HG03064 (cell line): ENCODE data around the gene ANKMY2.
A peak's percentile ranks its signal among the peaks of the same experiment; 100 is the strongest.

ENCODE experiments used
- ATAC-seq: cut with Tn5 transposase; IDR thresholded peaks from one replicate; pipeline ENCODE4 v1.9.1; 2021; ENCODE audit warnings: low read depth; ENCODE audit not compliant: unreplicated experiment

Gene ANKMY2

GRCh38 chr7:16586081-16586874 is 59.3 kb downstream of the ANKMY2 start:
- no peak for ATAC-seq

- no peak for ATAC-seq
Observed at GRCh38 chr7:16585540-16585939, 60.0 kb downstream of the ANKMY2 start.

DNA sequence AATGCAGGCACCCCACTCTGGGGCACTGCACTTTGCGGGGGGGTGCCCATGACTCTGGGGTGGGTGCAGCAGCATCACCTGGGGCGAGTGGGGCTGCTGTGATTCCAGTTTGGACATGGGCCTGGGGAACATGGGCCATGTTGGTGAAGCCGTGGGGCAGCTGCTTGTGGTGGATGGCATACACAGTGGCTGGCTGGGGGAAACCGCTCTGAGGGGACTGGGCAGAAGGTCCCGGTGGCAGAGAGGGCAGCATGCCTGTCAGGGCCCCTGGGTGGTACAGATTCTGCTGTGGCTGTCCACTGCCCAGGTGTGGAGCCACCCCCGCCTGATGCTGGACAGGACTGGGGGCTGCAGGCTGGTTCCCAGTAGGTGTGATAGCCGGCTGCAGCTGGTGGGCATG is 61.7 kb downstream of the ANKMY2 start:
- ATAC-seq = no peak

- no peak for ATAC-seq
Observed at GRCh38 chr7:16581286-16581685, 64.3 kb downstream of the ANKMY2 start.

DNA sequence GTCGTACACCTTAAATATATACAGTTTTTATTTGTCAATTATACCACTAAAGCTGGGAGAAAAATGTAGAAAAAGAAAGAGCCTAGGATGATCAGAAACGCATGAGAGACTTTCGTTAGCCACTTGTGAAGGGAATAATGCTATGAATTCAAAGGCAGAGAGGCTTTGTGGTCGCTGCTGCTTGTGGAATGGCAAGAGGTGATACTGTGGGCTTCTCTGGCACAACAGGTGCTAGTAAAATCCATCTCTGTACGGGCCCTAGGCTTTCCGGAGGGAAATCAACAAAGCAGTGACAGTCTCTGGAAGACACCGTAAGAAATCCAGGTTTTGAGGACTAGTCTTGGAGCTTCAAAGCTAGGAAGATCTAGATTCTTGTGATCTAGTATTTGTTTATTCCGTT is 66.3 kb downstream of the ANKMY2 start:
- ATAC-seq = no peak

GRCh38 chr7:16571941-16572340 is 73.6 kb downstream of the ANKMY2 start:
- ATAC-seq = no peak

DNA sequence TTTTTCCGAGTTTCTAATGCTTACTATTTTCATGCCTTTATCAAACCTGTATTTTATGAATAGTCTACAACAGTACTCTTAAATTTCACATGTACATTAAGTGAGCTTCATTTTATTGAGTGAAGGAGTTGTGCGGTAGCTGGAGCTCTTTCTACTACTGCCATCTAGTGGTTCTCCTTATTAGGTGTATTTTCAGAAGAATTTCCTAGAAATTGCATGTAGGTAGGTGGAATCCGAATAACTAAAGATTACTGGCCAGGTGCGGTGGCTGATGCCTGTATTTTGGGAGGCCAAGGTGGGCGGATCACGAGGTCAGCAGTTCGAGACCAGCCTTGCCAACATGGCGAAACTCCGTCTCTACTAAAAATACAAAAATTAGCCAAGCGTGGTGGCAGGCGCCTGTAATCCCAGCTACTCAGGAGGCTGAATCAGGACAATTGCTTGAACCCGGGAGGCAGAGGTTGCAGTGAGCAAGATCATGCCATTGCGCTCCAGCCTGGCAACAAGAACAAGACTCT is 80.6 kb downstream of the ANKMY2 start:
- ATAC-seq = no peak

- no peak for ATAC-seq
Observed at GRCh38 chr7:16564023-16564380, 81.6 kb downstream of the ANKMY2 start.

- peak; percentile 84 for ATAC-seq
Observed at GRCh38 chr7:16563281-16564022, 82.1 kb downstream of the ANKMY2 start.

DNA sequence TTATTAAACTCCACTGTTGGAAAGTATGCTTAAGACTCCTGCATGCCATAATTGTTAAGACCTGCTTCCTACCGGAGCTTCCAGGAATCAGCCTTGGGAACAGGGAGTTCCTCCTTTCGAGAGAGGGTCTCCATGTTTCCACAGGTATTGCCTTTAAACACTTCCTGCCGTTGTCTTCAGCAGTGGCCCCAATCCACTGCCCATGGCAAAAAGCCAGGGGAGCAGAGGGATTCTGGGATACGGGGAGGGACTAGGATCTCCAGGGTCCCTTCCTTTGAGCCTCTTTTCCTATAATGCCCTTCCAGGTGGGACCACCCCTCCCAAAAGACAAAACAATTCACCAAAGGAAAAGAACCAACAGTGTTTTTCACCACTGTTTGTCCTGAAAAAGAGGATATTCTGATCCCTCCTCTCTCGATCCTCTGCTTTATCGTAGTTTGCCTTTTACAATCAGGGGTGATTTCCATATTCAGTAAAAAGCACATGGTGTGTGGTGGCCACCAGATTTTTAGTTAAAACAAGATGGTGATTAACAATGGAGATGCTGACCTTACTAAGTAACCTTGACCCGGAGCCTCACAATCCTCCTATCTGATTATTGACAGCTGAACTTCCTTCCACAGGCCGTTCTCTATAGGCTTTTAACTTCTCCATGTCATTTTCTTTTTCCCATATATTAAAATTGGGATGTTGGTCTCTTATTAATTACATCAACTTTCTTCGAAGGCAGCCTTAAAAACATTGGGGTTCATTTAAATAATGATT is 82.9 kb downstream of the ANKMY2 start:
- no peak for ATAC-seq

DNA sequence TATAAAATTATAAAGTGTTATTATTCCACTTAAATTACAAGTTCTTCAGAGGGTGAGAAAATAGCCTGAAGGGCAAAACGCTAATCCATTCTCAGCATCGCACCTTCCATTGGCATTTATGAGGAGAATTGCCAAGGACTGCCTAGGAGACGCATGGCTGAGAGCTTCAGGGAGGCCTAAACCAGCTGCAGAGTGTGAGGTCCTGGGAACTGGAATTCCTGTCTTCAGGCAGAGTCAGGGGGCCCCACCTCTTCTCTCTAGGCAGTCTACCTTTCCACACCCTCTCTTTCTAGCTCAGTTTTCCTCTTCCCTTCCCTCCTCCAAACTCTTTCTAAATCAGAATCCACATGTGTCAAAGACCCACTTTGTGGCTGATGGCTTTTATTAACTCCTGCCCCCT is 83.6 kb downstream of the ANKMY2 start:
- ATAC-seq = no peak

DNA sequence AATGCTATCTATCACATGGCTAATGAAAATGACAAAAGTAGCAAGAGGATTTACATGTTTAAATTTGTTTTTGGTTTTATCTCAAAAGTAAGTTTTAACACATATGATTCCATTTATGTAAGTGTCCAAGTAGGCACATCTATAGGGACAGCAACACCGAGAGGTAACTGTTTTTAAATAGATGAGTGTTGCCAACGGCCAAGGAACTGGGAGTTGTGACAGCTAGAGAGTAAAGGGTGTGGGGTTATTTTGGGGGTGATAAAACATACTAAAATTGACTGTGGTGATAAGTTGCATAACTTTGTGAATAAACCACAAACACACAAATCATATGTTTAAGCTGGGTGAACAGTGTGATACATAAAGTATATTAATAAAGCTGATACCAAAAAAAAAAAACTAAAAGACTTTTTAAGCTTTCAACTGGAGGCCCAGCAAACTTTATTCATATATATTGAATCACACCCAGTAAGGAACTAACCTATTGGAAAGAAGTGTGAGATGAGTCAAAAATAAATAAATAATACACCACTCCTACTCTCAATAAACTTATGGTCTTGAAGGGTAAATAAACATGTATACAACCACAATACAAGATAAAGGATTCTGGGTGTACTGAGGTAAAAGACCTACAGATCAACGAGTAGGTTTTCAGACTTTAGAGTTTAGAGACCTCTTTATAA is 85.9 kb downstream of the ANKMY2 start:
- ATAC-seq = no peak

GRCh38 chr7:16558761-16559302 is 86.7 kb downstream of the ANKMY2 start:
- ATAC-seq = no peak

- no peak for ATAC-seq
Observed at GRCh38 chr7:16556359-16556758, 89.2 kb downstream of the ANKMY2 start.

DNA sequence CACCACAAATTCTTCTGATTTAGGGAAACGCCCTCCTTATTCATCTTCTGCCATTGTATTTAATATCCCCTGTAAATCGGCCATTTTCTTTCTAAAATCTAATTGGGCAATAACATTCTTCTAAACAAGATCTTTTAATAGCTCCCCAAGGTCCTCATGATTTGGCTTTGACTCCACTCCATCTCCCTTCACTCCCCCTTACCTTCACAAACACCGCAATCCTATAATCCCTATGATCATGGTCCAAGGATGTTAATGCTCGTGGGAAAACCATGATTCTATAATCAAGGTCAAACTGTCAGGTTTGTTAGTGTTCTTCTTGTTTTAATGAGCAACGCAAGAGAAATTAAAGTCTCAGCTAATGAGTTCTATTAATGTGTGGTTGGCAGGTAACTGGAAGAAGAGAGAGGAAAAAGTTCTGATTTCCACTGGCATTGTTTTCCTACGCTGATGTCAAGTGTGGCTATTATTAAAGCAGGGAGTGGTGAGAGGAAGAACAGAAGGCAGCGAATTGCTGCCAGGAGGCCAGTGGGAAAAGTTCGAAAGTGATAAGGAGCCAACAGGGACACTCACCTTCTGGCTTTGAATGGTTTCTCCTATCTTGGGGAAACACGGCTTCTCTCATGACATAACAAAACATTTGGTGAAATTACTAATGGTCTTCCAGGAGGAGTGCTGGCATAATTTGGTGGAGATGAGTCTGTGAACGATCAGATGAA is 90.9 kb downstream of the ANKMY2 start:
- ATAC-seq = no peak

GRCh38 chr7:16550671-16551070 is 94.9 kb downstream of the ANKMY2 start:
- no peak for ATAC-seq
